HepG2 (cell line): ENCODE results near the gene ANKRD35.

Experiments
- NCOA2 ChIP-seq: sonication (generic); formaldehyde crosslinking; IDR thresholded peaks from 2 replicates; pipeline ENCODE4 v1.8.0; 2022; ENCODE audit warnings: inconsistent platforms
- POLR2A ChIP-seq, 2 experiments: IDR thresholded peaks; 2 replicates each; pipeline ENCODE4 v1.6.1; 2011; ENCODE audit warnings: low read depth in 2 of 2, low read length in 2 of 2, mild to moderate bottlenecking in 1 of 2, moderate library complexity in 1 of 2; ENCODE audit not compliant: insufficient read depth in 1 of 2
- ZNF569 ChIP-seq: sonication (generic); formaldehyde crosslinking; IDR thresholded peaks from 2 replicates; pipeline ENCODE4 v1.5.0; 2020; ENCODE audit warnings: mild to moderate bottlenecking, missing genetic modification reagents, moderate library complexity, borderline replicate concordance
- TF ChIP-seq, protein P1 (sequence below): IDR thresholded peaks from 2 replicates; pipeline ENCODE4 v1.6.1; 2016

- TF ChIP-seq, protein P1, sequence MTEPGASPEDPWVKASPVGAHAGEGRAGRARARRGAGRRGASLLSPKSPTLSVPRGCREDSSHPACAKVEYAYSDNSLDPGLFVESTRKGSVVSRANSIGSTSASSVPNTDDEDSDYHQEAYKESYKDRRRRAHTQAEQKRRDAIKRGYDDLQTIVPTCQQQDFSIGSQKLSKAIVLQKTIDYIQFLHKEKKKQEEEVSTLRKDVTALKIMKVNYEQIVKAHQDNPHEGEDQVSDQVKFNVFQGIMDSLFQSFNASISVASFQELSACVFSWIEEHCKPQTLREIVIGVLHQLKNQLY: no peak
- TF ChIP-seq ZNF569 (CRISPR knock-in tag) (no peak), POLR2A (IDR thresholded peaks at IDR 0.05; ENCODE audit: insufficient read depth in 1 of 2, low read depth in 2 of 2, low read length in 2 of 2) (no peak), NCOA2 (no peak)
Measured at GRCh38 chr1:145884675-145885074, 991 bp downstream of the ANKRD35 start.
